Superior temporal gyrus (tissue), 1 donor: Measurements from ENCODE around the gene UNC80.

ENCODE experiments used
- DNase-seq: peaks from one replicate; pipeline ENCODE4 v3.0.0-alpha.2; 2016; ENCODE audit errors: extremely low spot score

Gene UNC80

DNA sequence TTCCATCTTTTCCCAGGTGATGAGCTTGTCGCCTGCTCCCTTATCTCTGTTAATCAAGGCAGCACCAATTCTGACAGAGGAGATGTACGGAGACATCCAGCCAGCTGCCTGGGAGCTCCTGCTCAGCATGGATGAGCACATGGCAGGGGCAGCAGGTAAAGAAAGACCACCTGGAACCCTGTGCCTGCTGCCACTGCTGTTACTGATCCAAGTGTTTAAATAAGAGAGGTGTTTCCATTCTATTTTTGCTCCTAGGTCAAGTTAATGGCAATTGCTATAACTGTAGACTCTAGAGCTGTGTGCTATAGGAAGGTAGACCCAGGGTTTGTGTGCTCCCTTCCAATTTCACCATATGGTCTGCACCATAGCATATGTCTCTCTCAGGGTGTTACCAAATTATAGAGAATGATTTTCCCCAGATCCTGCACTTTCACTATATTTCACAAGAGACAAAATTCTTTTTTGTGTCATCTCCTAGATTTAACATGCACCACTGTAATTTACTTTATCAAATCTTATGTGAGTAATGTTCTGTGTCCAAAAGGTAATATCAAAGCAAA lies 142.2 kb downstream of the UNC80 start:
- peak; percentile 29 for DNase-seq

DNA sequence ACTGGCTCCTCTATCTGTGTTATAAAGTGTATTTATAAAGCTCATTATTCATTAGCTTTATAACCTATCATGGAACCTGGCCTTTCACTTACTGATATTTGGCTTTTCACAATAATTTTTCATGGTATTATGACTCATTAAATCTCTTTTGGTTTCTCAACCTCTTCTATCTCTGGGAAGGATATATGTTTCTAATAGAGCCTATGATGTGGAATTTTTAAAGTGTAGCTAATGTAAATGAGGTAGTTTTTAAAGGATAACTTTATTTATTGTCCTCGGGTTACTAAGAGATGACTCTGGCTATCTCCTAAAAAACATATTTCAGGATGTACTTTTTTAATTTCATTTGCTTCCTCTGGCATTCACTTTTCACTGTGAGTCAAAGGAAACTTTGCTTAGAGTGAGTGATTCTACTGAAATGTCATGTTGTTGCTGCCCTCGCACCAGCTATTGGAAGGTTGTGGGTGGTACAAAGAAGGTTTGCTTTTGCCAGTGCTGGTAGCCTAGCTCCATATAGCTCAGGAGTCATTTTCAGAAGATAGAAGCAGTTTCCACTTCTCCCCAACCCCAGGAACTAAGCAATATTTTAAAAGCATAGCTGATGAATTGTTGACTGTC lies 145.6 kb downstream of the UNC80 start:
- DNase-seq: no peak

DNA sequence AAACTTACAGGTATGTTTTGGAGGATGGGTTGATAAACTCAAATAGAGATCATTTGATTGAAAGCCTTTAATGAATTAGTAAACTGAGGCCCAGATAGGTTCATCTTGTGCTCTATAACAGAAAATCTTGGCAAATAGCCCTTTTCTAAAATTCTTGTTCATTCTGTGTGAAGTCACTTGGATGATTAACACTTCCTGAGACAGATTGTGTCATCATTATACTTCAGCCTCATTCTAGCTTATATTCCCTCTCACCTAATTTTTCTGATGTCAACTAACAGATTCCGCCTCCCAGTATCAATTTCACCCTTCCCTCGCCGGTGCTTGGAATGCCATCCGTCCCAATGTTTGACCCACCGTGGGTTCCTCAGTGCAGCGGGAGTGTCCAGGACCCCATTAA lies 146.6 kb downstream of the UNC80 start:
- no peak for DNase-seq

DNA sequence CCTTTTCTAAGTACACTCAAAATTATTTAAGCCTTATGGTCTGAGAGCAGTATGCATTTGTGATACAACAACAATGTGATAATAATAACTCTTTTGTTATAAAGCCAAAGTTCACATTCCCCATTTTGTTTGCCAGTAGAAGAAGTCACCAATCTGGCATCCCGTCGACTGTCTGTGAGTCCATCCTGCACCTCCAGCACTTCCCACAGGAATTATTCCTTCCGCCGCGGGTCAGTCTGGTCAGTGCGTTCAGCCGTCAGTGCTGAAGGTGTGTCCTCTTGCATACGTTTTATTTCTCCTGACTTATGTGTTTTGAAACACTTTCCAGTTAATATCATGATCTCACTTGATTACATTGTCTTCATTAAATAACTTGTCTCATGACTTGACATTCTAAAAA lies 150.5 kb downstream of the UNC80 start:
- no peak for DNase-seq

DNA sequence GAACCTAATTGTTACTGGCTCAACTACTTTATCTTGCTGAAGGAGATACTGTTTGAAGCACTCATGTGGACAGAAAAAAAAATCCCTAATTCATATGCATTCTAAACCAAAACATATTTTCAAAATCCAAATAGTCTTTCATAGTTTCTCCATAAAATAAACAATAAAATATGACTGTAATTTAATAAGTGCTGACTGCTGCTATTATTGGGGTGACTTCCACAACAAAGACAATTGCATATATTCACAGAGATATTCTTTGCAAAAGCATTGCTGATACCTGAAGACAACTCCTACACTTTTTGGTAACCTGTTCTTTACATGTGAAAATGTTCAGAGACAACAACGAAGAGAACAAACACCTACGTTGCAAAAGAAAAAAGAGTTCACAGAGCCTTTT lies 157.7 kb downstream of the UNC80 start:
- no peak for DNase-seq

DNA sequence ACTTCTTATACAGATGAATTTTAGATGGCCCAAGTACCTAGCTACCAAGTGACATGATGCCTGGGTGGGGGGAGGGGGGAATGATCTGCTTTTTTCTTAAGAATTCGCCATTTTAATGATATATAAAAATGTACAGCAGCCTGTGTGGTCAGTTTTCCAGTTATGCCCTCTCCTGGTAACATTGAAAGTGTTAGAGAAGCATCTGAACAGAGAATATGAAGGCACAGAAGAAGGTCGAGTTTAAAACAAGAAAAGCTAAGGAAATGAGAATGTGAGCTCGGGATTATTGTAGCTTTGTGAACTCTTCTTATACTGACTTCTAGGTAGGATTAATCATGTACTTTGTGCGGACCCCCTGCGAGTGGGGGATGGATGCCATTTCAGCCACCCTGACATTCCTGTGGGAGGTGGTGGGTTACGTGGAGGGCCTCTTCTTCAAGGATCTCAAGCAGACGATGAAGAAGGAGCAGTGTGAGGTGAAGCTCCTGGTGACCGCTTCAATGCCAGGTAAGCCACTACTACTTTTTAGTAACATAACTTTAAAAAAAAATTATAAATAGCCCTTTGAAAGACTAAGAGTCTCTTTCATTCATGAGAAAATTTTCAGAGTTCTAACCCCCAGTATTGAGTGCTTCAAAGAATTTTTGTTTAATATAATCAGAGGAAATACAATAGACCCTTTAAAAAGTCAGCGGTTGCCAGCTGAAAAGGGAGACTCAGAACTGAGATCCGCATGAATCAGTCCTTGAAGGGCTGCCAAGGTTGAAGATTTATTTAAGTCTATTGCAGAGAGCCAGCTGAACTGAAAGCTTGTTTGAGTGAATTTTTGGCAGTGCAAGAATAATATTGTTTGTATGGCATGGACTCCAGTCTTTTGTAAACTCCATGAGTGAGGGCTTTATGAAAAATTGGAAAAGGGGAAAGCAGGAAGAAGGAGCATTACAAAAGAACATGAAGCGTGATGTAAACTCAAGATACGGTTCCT lies 162.2 kb downstream of the UNC80 start:
- DNase-seq: peak; percentile 97

DNA sequence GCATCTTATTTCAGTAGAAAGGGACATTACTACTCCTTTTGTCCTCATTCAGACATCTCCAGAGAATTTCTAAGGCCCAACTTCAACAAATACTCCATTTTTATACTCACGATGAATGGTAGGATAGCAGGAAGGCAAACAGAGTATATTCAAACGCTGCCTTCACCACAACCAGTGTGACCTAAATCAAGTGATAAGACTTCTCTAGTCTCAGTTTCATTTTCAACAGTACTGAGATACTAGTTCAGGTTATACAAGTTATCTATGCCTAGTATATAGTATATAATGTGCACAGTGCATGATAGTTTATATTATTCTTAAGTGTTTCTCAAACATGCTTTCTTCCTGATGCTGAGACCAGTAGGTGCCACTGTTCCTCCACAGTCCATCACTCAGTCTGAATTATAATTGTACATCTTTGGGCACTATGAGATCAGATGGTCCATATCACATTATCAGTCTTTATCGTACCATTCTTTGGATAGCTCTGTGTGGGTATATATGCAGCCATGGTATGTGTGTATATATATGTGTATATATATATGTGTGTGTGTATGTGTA lies 164.6 kb downstream of the UNC80 start:
- DNase-seq: no peak

DNA sequence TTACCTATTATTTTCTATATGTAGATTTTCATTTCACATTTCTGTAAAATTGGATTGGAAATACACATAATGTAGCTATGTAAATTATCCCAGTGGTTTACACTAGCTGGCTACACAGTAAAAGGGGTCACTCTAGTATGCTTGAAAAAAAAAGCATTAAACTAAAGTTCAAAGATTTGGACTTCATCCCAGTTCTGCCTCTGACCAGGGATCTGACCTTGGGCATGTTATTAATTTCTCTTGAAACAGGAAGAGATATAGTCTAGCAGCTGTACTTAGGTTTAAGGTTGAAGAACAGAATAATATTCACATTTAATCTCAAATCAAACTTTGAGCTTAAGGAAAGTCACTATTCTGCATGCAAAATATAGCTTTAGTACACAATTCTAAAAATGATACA lies 166.3 kb downstream of the UNC80 start:
- no peak for DNase-seq

DNA sequence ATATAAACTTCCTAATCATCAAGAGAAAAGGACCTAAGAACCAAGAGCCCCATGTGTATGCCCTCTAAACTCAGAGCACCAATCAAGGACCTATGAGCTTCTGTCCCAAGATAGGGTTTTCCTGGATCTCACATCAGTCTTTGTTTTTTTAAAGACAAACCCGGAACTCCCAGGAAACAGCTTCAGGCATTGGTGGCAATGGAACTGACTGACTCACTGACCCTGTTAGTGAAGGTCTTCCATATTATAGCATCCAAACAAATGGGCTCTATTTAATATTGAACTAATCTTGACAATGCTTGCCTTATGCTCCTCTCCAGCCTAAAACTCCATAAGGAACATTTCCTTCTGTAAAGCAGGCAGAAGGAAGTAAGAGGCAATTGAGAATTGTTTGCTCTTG lies 167.3 kb downstream of the UNC80 start:
- no peak for DNase-seq

DNA sequence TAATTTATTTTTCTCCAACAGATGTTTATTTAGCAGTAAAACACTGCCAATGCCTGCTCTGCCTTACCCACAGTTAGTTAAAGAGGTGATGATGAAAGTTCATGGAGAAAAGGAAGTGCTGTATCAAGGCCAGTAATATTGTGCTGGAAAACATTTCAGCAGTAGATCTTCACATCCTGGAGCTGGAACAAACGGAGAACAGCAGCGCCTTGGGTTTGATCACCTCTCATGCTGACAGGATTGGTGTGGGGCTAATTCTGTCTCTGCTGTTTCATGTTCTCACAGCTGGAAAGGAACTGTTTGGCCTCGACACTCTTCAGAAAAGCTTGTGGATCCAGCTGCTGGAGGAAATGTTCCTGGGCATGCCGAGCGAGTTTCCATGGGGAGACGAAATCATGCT lies 169.3 kb downstream of the UNC80 start:
- DNase-seq: no peak

DNA sequence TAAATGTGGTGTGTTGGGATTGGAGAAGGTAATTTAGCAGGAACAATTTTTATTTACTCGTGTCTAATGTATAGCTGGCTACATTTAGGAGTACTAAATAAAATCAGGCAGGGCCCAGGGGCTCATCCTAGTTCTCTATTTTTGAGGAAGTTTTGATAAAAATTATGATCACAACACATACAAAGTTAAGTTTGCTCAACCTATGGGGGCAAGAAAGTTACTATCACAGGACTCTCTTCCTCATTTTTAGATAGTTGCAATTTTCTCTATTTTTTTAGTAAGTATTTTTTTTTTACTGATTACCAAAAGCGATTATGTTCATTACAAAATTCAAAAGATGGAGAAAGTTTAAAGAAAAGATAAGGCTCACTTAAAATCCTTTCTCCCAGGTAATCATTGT lies 170.8 kb downstream of the UNC80 start:
- DNase-seq: no peak

DNA sequence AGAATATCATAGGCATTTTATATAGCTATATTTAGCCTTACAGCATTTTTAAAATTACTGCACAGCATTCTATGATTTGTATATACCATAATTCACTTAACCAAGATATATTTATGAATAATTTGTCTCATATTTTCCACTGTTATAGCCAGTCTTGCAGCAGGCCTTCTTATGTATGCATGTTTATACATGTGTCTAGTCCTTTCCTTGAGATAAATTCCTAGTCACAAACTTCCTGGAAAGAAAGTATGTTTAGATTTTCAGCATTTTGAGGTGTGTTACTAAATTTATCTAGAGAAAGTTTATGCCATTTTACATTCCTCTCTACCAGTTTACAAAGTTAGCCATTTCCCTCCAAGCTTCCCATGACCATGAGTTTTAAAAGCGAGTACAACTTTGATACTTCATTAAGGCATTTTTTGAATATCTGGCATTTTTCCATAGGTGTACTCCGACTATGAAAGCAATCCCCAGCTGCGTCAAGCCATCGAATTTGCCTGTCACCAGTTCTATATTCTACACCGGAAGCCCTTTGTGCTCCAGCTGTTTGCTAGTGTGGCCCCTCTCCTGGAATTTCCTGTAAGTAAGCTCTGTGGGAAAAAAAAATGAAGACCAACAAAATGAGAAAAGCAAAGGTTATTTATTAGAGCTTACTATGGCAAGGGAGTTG lies 171.4 kb downstream of the UNC80 start:
- DNase-seq: no peak

DNA sequence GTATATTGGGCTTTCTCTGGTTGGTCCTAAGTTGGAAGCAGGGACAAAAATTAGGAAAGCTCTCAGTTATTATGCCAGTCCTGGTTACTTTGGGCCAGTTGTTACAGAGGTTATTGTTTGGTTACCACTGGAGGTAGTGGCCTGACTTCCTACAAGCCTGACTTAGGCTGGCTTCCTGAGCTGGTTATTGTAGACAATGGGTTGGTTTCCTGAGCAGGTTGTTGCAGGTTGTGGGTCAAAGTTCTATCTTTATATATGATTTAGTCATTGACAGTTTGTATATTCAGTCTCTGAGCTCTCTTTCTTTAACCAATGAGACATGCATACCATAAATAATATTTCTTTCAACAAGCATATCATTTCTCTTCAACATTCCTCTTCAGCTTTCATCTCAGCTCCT lies 172.1 kb downstream of the UNC80 start:
- DNase-seq: no peak

DNA sequence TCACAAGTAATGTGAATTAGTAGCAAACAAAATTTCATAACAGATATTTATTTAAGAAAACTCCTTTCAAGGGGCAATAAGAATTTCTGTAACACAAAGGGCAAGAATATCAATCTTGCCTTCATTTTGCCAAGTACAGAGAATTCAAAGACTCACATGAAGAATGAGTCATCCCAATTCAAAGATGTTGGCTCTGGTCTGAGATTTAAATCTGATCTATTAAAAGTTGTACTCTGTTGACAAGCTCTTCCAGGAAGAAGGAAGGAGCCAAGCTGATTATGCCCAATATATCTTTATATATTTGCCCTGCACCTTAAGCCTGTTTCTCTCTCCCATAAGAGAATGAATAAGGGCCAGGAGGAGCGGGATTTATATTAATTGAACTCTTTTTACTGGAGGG lies 174.9 kb downstream of the UNC80 start:
- DNase-seq: no peak

DNA sequence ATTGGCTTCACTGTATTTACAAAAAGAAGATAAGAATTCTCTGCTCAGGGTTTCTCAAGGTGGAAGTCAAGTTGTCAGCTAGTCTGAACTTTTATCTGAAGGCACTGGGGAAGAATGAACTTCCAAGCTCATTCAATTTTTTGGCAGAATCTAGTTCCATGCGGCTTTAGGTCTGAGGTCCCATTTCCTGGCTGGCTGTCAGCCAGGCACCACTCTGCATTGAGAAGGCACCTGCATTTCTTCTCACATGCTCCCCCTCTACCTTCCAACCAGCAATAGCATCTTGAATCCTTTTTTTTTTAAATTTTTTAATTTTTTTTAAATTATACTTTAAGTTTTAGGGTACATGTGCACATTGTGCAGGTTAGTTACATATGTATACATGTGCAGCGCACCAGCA lies 184.6 kb downstream of the UNC80 start:
- DNase-seq: no peak

DNA sequence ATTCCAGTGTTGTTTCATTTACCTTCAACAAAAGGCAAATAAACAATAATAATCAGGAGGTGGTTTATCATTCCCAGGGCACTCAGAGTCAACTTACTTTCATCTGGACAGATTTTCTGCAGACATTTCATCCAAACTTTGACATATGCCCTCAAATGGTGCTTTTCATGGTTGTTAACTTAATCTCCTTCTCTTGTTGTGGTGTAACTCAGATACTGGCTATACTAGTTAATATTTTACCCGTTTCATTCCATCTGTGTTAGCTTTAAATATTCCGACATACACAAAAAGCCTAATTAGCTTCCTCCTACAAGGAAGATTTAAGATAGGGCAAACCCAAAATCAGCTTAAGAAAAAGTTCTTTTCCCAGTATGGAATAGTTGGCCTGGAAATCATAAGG lies 186.4 kb downstream of the UNC80 start:
- no peak for DNase-seq

DNA sequence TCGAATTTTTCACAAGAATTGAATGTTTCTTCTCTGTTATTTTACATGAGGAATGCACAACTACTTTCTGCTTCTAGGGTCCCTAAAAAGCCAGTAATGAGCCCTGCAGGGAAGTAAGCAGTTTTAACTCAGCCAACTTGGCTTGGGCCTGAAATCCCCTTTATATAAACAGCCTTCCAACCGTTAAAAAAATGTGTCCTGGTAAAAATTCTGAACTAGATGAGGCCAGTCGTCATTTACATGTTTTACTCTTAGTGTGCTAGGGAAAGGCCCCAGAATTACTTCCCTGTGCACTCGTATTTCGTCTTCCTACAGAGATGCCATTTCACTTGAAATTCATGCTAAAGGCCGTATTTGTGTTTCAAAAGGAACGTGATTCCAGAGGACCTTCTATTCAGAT lies 188.4 kb downstream of the UNC80 start:
- no peak for DNase-seq

DNA sequence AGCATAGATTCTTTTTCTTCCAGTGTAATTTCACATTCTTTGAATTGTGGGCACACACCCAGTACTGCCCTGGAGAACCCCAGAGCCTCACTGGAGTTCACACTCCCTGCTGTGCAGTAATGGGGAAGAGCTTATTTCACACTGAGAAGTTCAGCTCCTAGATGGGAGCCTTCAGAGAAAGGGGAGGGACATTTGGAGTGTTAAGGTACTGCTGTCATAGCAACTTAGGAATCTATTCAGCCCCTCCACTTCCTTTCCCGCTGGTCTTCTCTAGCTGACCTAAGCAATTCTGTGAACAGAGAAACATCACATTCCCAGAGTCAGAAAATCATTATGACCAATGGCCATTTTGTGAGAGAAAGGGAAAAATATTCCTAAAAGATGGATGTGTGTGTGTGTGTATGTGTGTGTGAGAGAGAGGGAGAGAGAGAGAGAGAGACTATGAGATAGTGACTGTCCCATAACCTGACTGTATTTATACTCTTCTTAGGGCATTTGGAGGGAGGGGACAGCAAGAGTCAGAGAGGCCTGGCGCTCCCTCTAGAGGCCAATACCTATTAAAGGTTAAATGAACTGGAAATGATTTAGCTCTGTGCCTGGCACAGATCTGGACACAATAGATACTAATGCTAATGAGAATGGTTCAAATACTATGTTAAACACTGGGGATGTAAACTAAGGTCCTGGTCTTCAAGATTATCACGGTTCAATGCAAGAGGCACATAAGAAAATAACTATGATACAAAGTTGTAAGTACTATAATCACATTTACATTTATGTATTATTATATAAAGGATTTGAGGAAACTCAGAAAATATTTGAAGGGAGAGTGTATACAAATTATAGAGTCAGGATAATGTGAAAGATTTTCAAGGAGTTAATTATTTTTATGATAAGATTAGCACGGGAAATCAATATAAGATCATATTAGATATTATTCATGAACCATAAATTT lies 189.3 kb downstream of the UNC80 start:
- DNase-seq: peak; percentile 67

DNA sequence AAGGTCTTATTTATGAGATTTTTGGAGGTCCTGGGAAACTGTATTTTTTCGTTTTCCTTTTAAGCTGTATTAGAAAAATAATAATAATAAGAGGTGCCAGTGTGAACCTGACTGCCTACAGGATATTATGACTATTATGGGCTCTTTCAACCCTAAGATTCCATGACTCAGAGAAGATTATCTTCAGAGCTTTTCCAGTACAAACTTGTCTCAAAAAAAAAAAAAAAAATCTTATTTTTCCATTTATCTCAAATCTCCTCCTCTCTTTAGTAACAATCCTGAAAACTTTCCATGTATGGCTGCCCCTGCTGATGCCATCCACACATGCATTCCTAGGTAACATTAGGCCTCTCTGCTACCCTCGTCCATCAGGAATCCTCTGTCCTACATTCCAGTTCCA lies 194.1 kb downstream of the UNC80 start:
- DNase-seq: no peak

DNA sequence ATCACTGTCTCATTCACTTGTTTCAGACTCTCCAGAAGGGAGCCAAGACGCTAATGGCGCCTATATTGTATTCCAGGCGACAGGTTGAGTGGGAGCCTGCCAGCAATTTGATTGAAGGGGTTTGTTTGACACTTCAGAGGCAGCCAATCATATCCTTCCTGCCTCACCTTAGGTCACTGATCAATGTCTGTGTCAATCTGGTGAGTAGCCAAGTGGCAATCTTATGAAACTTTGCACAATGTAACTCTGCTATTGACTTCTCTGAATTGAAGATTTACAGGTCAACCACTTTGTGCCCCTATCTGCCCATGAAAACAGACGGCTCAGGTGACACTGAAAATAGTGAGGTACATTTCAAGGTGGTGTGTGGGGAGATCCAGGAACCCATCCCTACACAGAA lies 198.1 kb downstream of the UNC80 start:
- DNase-seq: no peak

DNA sequence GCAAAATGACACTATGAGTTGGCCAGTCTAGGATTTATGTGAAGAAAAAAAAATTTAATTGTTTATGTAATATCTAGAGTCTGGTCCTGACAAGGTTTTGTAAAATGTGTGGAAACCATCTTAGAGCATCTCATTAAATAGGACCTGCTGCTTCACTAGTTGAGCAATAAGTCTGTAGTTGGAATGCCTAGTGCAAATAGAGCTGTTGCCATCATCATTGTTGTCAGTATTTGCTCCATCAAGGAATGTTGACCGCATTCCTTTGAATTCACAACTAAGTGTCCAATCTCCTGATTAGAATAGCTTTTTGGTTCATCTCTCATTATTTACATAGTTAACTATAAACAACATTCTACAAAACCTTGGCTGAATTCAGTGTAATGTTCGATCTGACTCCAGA lies 198.6 kb downstream of the UNC80 start:
- DNase-seq: no peak
